MM.1S (cell line): Measurements from ENCODE around the gene GSG1L.

ENCODE experiments used
- DNase-seq: peaks from one replicate; pipeline ENCODE4 v3.0.0-alpha.2; 2015
- H2AFZ ChIP-seq: fragments of 300-600 bp; sonication (generic); 2 replicates; pipeline ENCODE4 v1.6.0; 2016; ENCODE audit warnings: antibody characterized with exemption, low read length
- H3F3A ChIP-seq: fragments of 300-600 bp; sonication (generic); 2 replicates; pipeline ENCODE4 v1.6.1; 2016; ENCODE audit warnings: mild to moderate bottlenecking, antibody characterized with exemption, low read length, moderate library complexity, mixed read lengths; ENCODE audit not compliant: insufficient read depth
- H3K27ac ChIP-seq: fragments of 300-600 bp; sonication (generic); 2 replicates; pipeline ENCODE4 v1.5.1; 2016; ENCODE audit warnings: mild to moderate bottlenecking, low read length
- H3K27me3 ChIP-seq: fragments of 300-600 bp; sonication (generic); replicated peaks from 2 replicates; pipeline ENCODE4 v1.6.0; 2016; ENCODE audit warnings: low read length; ENCODE audit not compliant: insufficient read depth
- H3K36me3 ChIP-seq: fragments of 300-600 bp; sonication (generic); replicated peaks from 2 replicates; pipeline ENCODE4 v1.6.1; 2016; ENCODE audit warnings: mild to moderate bottlenecking, low read length, mixed read lengths; ENCODE audit not compliant: insufficient read depth
- H3K4me1 ChIP-seq: fragments of 300-600 bp; sonication (generic); 2 replicates; pipeline ENCODE4 v1.6.1; 2016; ENCODE audit warnings: low read length, mixed read lengths
- H3K4me2 ChIP-seq: fragments of 300-600 bp; sonication (generic); 2 replicates; pipeline ENCODE4 v1.6.0; 2016; ENCODE audit warnings: low read depth, low read length
- H3K4me3 ChIP-seq: fragments of 300-600 bp; sonication (generic); 2 replicates; pipeline ENCODE4 v1.5.1; 2016; ENCODE audit warnings: low read length, mixed read lengths
- H3K79me2 ChIP-seq: fragments of 300-600 bp; sonication (generic); 2 replicates; pipeline ENCODE4 v1.6.1; 2016; ENCODE audit warnings: mixed run types, low read length, mixed read lengths
- H3K9ac ChIP-seq: fragments of 300-600 bp; sonication (generic); 2 replicates; pipeline ENCODE4 v1.6.1; 2016; ENCODE audit warnings: low read length, mixed read lengths
- H3K9me2 ChIP-seq: fragments of 300-600 bp; sonication (generic); replicated peaks from 2 replicates; pipeline ENCODE4 v1.6.1; 2016; ENCODE audit warnings: mild to moderate bottlenecking, low read length, mixed read lengths; ENCODE audit not compliant: insufficient read depth
- H3K9me3 ChIP-seq: fragments of 300-600 bp; sonication (generic); replicated peaks from 2 replicates; pipeline ENCODE4 v1.6.1; 2016; ENCODE audit warnings: mild to moderate bottlenecking, low read length, mixed read lengths; ENCODE audit not compliant: insufficient read depth
- H4K20me1 ChIP-seq: fragments of 300-600 bp; sonication (generic); 2 replicates; pipeline ENCODE4 v1.6.1; 2016; ENCODE audit warnings: mild to moderate bottlenecking, low read length, moderate library complexity, mixed read lengths; ENCODE audit not compliant: insufficient read depth
- CTCF ChIP-seq: fragments of 300-600 bp; sonication (generic); IDR thresholded peaks from 2 replicates; pipeline ENCODE4 v1.5.1; 2016; ENCODE audit warnings: antibody characterized with exemption, low read length, mixed read lengths
- EZH2 ChIP-seq: fragments of 300-600 bp; sonication (generic); optimal IDR thresholded peaks from 2 replicates; pipeline ENCODE3; 2017; ENCODE audit warnings: low read depth, mild to moderate bottlenecking, antibody characterized with exemption, low read length, mixed read lengths
- EZH2phosphoT487 ChIP-seq: fragments of 300-600 bp; sonication (generic); IDR thresholded peaks from 2 replicates; pipeline ENCODE4 v1.6.1; 2018; ENCODE audit warnings: antibody characterized with exemption, low read length

GSG1L gene

DNA sequence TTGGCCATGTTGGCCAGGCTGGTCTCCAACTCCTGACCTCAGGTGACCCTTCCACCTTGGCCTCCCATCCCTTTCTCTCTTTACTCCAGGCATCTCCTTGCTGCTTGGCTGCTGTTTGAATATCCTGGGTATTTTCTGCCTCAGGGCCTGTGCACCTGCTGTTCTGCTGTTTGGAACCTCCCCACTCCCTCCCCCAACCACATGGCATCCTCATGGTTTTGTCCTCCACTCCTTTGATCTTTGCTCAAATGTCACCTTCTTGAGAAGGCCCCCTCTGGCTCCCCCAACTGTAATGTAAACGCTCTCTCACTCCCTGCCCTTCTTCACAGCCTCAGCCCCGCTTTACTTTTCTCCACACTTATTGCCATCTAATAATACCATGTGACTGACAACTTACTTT lies 152.0 kb downstream of the GSG1L start:
- no peaks in the 10 kb centered on the region for H3K9me3 ChIP-seq
- no peak overlapping the region for H3K27ac ChIP-seq
- H3K9me2 ChIP-seq = no peaks in the 10 kb centered on the region
- H3K79me2 ChIP-seq = no peaks in the 10 kb centered on the region
- no peak for DNase-seq
- H2AFZ ChIP-seq = no peak overlapping the region
- peaks cover 6% of the 10 kb centered on the region; the same call in 1 of the 2 replicates for H3K27me3 ChIP-seq
- no peaks in the 10 kb centered on the region for H3K4me1 ChIP-seq
- no peaks in the 10 kb centered on the region for H3K36me3 ChIP-seq
- H4K20me1 ChIP-seq = no peaks in the 10 kb centered on the region
- no peak overlapping the region for H3K9ac ChIP-seq
- no peak for TF ChIP-seq EZH2phosphoT487
- TF ChIP-seq EZH2 = no peak
- no peak for TF ChIP-seq CTCF
- H3K4me2 ChIP-seq = no peak overlapping the region
- no peaks in the 10 kb centered on the region for H3F3A ChIP-seq
- no peak overlapping the region for H3K4me3 ChIP-seq

- Histone ChIP-seq H3F3A (no peaks in the 10 kb centered on the region), H3K36me3 (no peaks in the 10 kb centered on the region), H4K20me1 (no peaks in the 10 kb centered on the region), H3K4me1 (no peaks in the 10 kb centered on the region), H3K27me3 (peaks cover 43% of the 10 kb centered on the region), H3K27ac (no peak overlapping the region), H3K9ac (no peak overlapping the region), H3K4me3 (no peak overlapping the region), H2AFZ (no peak overlapping the region), H3K79me2 (no peaks in the 10 kb centered on the region), H3K9me3 (no peaks in the 10 kb centered on the region), H3K4me2 (no peak overlapping the region), H3K9me2 (no peaks in the 10 kb centered on the region)
- DNase-seq = no peak
- no peak for TF ChIP-seq EZH2phosphoT487
- TF ChIP-seq CTCF = no peak
- no peak for TF ChIP-seq EZH2
Observed at GRCh38 chr16:27907457-27907972, 156.0 kb downstream of the GSG1L start.

DNA sequence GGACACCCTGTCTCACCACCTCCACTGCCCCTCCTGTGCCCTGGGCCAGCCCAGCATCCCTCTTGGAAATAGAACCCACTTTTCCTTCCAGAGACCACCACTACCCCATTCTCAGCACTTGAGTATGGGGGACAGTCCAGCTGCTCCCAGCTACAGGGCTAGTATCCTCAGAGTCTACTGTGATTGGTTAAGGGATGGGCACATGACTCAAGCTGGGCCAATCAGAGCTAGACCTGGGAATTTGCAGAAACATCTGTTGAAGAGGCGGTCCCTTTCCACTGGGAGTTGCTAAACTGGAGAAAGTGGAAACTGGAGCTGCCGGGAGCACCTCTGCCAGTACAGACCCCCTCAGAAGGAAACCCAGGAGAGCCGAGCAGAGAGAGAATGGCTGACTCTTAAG lies 156.6 kb downstream of the GSG1L start:
- H3K36me3 ChIP-seq = no peaks in the 10 kb centered on the region
- H3K9ac ChIP-seq = no peak overlapping the region
- no peak overlapping the region for H3K4me2 ChIP-seq

More for the DNA sequence above, 156.6 kb downstream of the GSG1L start:
- Histone ChIP-seq H3F3A (no peaks in the 10 kb centered on the region), H2AFZ (no peak overlapping the region), H3K27ac (no peak overlapping the region), H3K4me3 (no peak overlapping the region), H3K9me2 (no peaks in the 10 kb centered on the region), H4K20me1 (no peaks in the 10 kb centered on the region), H3K27me3 (peaks cover 49% of the 10 kb centered on the region), H3K4me1 (no peaks in the 10 kb centered on the region), H3K79me2 (no peaks in the 10 kb centered on the region), H3K9me3 (no peaks in the 10 kb centered on the region)
- TF ChIP-seq CTCF (no peak), EZH2 (no peak), EZH2phosphoT487 (no peak)
- DNase-seq = no peak
